ENCODE measurements around the gene ZMPSTE24. TPM values are rescaled to one million over a fixed set of nuclear protein-coding genes. Genes with fewer than 3 reads are reported as not detected.

The ZMPSTE24 gene
- total RNA-seq, 1 donor from 2014 or later: 34.1 TPM

- no peak for DNase-seq (ENCODE audit: extremely low spot score, unreplicated experiment)
- Mint-ChIP-seq H3K4me1 (ENCODE audit: unreplicated experiment) (no peaks in the 10 kb centered on the region), H3K27ac (no peak overlapping the region), H3K36me3 (no peaks in the 10 kb centered on the region), H3K4me3 (no peak overlapping the region), H3K27me3 (no peaks in the 10 kb centered on the region), H3K9me3 (no peaks in the 10 kb centered on the region)
- TF ChIP-seq, protein P1, sequence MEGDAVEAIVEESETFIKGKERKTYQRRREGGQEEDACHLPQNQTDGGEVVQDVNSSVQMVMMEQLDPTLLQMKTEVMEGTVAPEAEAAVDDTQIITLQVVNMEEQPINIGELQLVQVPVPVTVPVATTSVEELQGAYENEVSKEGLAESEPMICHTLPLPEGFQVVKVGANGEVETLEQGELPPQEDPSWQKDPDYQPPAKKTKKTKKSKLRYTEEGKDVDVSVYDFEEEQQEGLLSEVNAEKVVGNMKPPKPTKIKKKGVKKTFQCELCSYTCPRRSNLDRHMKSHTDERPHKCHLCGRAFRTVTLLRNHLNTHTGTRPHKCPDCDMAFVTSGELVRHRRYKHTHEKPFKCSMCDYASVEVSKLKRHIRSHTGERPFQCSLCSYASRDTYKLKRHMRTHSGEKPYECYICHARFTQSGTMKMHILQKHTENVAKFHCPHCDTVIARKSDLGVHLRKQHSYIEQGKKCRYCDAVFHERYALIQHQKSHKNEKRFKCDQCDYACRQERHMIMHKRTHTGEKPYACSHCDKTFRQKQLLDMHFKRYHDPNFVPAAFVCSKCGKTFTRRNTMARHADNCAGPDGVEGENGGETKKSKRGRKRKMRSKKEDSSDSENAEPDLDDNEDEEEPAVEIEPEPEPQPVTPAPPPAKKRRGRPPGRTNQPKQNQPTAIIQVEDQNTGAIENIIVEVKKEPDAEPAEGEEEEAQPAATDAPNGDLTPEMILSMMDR (conservative IDR thresholded peaks at IDR 0.05): no peak
Measured at GRCh38 chr1:40300249-40300567, 42.2 kb downstream of the ZMPSTE24 start.

- no peak for DNase-seq (ENCODE audit: extremely low spot score, unreplicated experiment)
- H3K4me1 Mint-ChIP-seq (ENCODE audit: unreplicated experiment): no peaks in the 10 kb centered on the region
Measured at GRCh38 chr1:40300651-40301050, 42.6 kb downstream of the ZMPSTE24 start.

DNA sequence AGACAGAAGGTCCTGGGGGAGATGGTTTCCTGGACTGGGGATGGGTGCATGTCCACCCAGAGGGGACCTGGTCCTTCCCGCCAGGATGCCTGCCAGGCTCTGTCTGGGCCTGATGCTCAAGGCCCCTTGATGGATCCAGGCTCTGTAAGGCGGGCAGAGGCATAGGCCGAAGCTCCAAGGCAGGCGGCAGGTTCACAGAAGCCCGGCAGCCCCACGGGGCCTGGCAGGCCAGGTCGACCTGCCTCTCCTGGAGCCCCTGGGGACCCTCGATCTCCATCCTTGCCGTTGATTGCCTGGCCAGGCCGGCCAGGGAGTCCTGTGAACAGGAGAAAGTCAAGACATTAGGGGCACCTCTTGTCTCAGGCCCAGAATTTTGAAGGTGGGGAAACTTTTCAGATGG, 43.0 kb downstream of the ZMPSTE24 start:
- H3K4me1 Mint-ChIP-seq (ENCODE audit: unreplicated experiment): no peaks in the 10 kb centered on the region
- TF ChIP-seq, protein P1 (conservative IDR thresholded peaks at IDR 0.05): no peak
- H3K36me3 Mint-ChIP-seq: no peaks in the 10 kb centered on the region
- no peak overlapping the region for H3K27ac Mint-ChIP-seq
- no peak for DNase-seq (ENCODE audit: extremely low spot score, unreplicated experiment)
- no peak overlapping the region for H3K4me3 Mint-ChIP-seq
- no peaks in the 10 kb centered on the region for H3K9me3 Mint-ChIP-seq
- H3K27me3 Mint-ChIP-seq: no peaks in the 10 kb centered on the region

More at GRCh38 chr1:40300651-40301050, 42.6 kb downstream of the ZMPSTE24 start:
- no peak overlapping the region for H3K27ac Mint-ChIP-seq
- H3K36me3 Mint-ChIP-seq: no peaks in the 10 kb centered on the region
- H3K4me3 Mint-ChIP-seq: no peak overlapping the region
- H3K9me3 Mint-ChIP-seq: no peaks in the 10 kb centered on the region
- TF ChIP-seq, protein P1 (conservative IDR thresholded peaks at IDR 0.05): no peak
- no peaks in the 10 kb centered on the region for H3K27me3 Mint-ChIP-seq

GRCh38 chr1:40301541-40302299, 43.7 kb downstream of the ZMPSTE24 start:
- Mint-ChIP-seq H3K9me3 (no peaks in the 10 kb centered on the region), H3K36me3 (no peaks in the 10 kb centered on the region), H3K4me1 (ENCODE audit: unreplicated experiment) (no peaks in the 10 kb centered on the region), H3K27me3 (no peaks in the 10 kb centered on the region), H3K4me3 (no peak overlapping the region), H3K27ac (no peak overlapping the region)
- DNase-seq (ENCODE audit: extremely low spot score, unreplicated experiment): no peak
- TF ChIP-seq, protein P1 (conservative IDR thresholded peaks at IDR 0.05): no peak

DNA sequence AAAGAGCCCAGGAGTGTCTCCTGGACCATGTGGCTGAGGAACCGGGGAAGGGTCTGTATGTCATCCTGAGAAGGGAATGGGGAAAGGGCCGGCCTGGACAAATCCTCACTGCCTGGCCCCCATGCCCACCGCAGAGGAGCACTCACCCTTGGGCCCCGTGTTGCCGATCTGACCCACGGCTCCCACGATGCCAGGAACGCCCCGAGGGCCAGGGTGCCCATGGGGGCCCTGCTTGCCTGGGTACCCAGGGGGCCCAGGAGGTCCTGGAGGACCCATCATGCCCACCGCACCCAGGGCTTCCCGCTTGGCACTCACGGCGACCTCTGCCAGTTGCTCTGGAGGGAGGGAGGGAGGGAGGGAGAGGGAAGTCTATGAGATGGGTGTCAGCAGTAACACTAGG, 44.4 kb downstream of the ZMPSTE24 start:
- Mint-ChIP-seq H3K36me3 (no peaks in the 10 kb centered on the region), H3K27me3 (no peaks in the 10 kb centered on the region), H3K9me3 (no peaks in the 10 kb centered on the region), H3K4me3 (no peak overlapping the region), H3K27ac (no peak overlapping the region), H3K4me1 (ENCODE audit: unreplicated experiment) (no peaks in the 10 kb centered on the region)
- DNase-seq (ENCODE audit: extremely low spot score, unreplicated experiment): no peak
- TF ChIP-seq, protein P1 (conservative IDR thresholded peaks at IDR 0.05): no peak
